ENCODE measurements around the gene MEGF9.
A peak's percentile ranks its signal among the peaks of the same experiment; 100 is the strongest.

Gene MEGF9

GRCh38 chr9:120702075-120702474 is 12.2 kb downstream of the MEGF9 start:
- FAIRE-seq: peak; percentile 56

- FAIRE-seq: no peak
Measured at GRCh38 chr9:120701248-120701647, 13.0 kb downstream of the MEGF9 start.

GRCh38 chr9:120698766-120699165 is 15.5 kb downstream of the MEGF9 start:
- FAIRE-seq: no peak

- FAIRE-seq: no peak
Measured at GRCh38 chr9:120697448-120697847, 16.8 kb downstream of the MEGF9 start.

GRCh38 chr9:120696551-120697230 is 17.6 kb downstream of the MEGF9 start:
- FAIRE-seq: no peak

- FAIRE-seq: no peak
Measured at GRCh38 chr9:120694559-120694958, 19.7 kb downstream of the MEGF9 start.

- FAIRE-seq: no peak
Measured at GRCh38 chr9:120693700-120694008, 20.6 kb downstream of the MEGF9 start.

GRCh38 chr9:120692901-120693699 is 21.2 kb downstream of the MEGF9 start:
- no peak for FAIRE-seq

GRCh38 chr9:120690372-120690771 is 23.9 kb downstream of the MEGF9 start:
- no peak for FAIRE-seq

- no peak for FAIRE-seq
Measured at GRCh38 chr9:120689860-120690259, 24.4 kb downstream of the MEGF9 start.

- FAIRE-seq: no peak
Measured at GRCh38 chr9:120688758-120689157, 25.5 kb downstream of the MEGF9 start.

GRCh38 chr9:120683150-120683549 is 31.1 kb downstream of the MEGF9 start:
- no peak for FAIRE-seq

- FAIRE-seq: no peak
Measured at GRCh38 chr9:120681121-120681520, 33.1 kb downstream of the MEGF9 start.

- FAIRE-seq: no peak
Measured at GRCh38 chr9:120680579-120680978, 33.7 kb downstream of the MEGF9 start.

GRCh38 chr9:120680161-120680560 is 34.1 kb downstream of the MEGF9 start:
- no peak for FAIRE-seq

- no peak for FAIRE-seq
Measured at GRCh38 chr9:120677965-120678364, 36.3 kb downstream of the MEGF9 start.

- no peak for FAIRE-seq
Measured at GRCh38 chr9:120676767-120677402, 37.4 kb downstream of the MEGF9 start.

- FAIRE-seq: no peak
Measured at GRCh38 chr9:120668399-120668798, 45.9 kb downstream of the MEGF9 start.

GRCh38 chr9:120663950-120664349 is 50.3 kb downstream of the MEGF9 start:
- FAIRE-seq: no peak

GRCh38 chr9:120663380-120663779 is 50.9 kb downstream of the MEGF9 start:
- FAIRE-seq: no peak

- FAIRE-seq: no peak
Measured at GRCh38 chr9:120662513-120662912, 51.8 kb downstream of the MEGF9 start.

GRCh38 chr9:120659676-120660075 is 54.6 kb downstream of the MEGF9 start:
- FAIRE-seq: no peak

- no peak for FAIRE-seq
Measured at GRCh38 chr9:120659209-120659608, 55.1 kb downstream of the MEGF9 start.

- no peak for FAIRE-seq
Measured at GRCh38 chr9:120655005-120655622, 59.2 kb downstream of the MEGF9 start.
